Sigmoid colon (tissue), 7 donors: ENCODE data around the gene BCAT1. TPM values are rescaled to one million over a fixed set of nuclear protein-coding genes. Genes with fewer than 3 reads are reported as not detected.
A peak's percentile ranks its signal among the peaks of the same experiment; 100 is the strongest.

Experiments used
- DNase-seq: peaks from one replicate; pipeline ENCODE4 v3.0.0-alpha.2; 2019
- H3K27ac ChIP-seq, 4 donors: fragments of 200-600 bp; sonication (generic); one replicate each; pipeline ENCODE4 v1.5.1; 2016 to 2019; ENCODE audit warnings: mild to moderate bottlenecking in 1 of 4
- H3K27me3 ChIP-seq, 3 donors: fragments of 200-600 bp; sonication (generic); one replicate each; pipeline ENCODE4 v1.5.1; 2019; ENCODE audit warnings: mild to moderate bottlenecking in 1 of 3
- H3K36me3 ChIP-seq, 4 donors: fragments of 200-600 bp; sonication (generic); one replicate each; pipeline ENCODE4 v1.5.1; 2016 to 2019
- H3K4me1 ChIP-seq, 4 donors: fragments of 200-600 bp; sonication (generic); one replicate each; pipeline ENCODE4 v1.5.1; 2017 to 2019
- H3K4me3 ChIP-seq, 4 donors: fragments of 200-600 bp; sonication (generic); one replicate each; pipeline ENCODE4 v1.5.1; 2017 to 2019; ENCODE audit warnings: mild to moderate bottlenecking in 2 of 4, moderate library complexity in 1 of 4
- H3K9me3 ChIP-seq, 4 donors: fragments of 200-600 bp in 3 of 4; sonication (generic) in 3 of 4; one replicate each; pipeline versions ENCODE4 v1.5.1 to v1.6.1; 2013 to 2019
- EP300 ChIP-seq, 4 donors: sonication (generic); formaldehyde crosslinking; IDR thresholded peaks; one replicate each; pipeline ENCODE4 v1.6.1; 2017; ENCODE audit warnings: antibody characterized with exemption in 4 of 4
- POLR2A ChIP-seq, 2 donors: fragments of 450-650 bp; IDR thresholded peaks; one replicate each; pipeline ENCODE4 v1.6.1; 2016; ENCODE audit warnings: antibody characterized with exemption in 2 of 2, mild to moderate bottlenecking in 2 of 2, moderate library complexity in 2 of 2
- POLR2AphosphoS5 ChIP-seq, 4 donors: sonication (generic); formaldehyde crosslinking; IDR thresholded peaks; one replicate each; pipeline ENCODE4 v1.6.1; 2017; ENCODE audit warnings: antibody characterized with exemption in 4 of 4
- WGBS, 2 donors: extraction: QIAGEN DNeasy Blood & Tissue Kit; methylation state at CpG; one replicate each; pipeline ENCODE4 v1.1.7; 2013; 5-methylcytosine and 5-hydroxymethylcytosine counted together
- intact Hi-C: fragments of 100-400 bp; cut with DNase I; formaldehyde crosslinking; loops from one replicate; pipeline ENCODE4 v1.15.1; 2023
- polyA plus RNA-seq, 3 donors: library from polyadenylated mRNA; stranded (reverse); fragments of 200-250 nt; gene quantifications; one replicate each; pipeline ENCODE4 v1.2.3, GENCODE V29; 2013
- total RNA-seq, 4 donors: library from RNA; depleted of rRNA; stranded (reverse); fragments of >200 nt; gene quantifications; one replicate each; pipeline ENCODE4 v1.1.0, GENCODE V29; 2016
- TF ChIP-seq, protein P1 (sequence below), 4 experiments: fragments of 450-650 bp in 3 of 4; fragments of 200-600 bp in 1 of 4; IDR thresholded peaks; one replicate each; pipeline ENCODE4 v1.5.1; 2016 to 2019; ENCODE audit warnings: antibody characterized with exemption in 4 of 4, mild to moderate bottlenecking in 3 of 4, moderate library complexity in 2 of 4
- donor health status: healthy with polysubstance abuse.
- donor health status: Bipolar disorder and iron deficiency.
- donor health status: healthy.

The BCAT1 gene
- total and polyA plus RNA-seq, 7 donors, result 2.1 to 20.3 (median 12.0) TPM

DNA sequence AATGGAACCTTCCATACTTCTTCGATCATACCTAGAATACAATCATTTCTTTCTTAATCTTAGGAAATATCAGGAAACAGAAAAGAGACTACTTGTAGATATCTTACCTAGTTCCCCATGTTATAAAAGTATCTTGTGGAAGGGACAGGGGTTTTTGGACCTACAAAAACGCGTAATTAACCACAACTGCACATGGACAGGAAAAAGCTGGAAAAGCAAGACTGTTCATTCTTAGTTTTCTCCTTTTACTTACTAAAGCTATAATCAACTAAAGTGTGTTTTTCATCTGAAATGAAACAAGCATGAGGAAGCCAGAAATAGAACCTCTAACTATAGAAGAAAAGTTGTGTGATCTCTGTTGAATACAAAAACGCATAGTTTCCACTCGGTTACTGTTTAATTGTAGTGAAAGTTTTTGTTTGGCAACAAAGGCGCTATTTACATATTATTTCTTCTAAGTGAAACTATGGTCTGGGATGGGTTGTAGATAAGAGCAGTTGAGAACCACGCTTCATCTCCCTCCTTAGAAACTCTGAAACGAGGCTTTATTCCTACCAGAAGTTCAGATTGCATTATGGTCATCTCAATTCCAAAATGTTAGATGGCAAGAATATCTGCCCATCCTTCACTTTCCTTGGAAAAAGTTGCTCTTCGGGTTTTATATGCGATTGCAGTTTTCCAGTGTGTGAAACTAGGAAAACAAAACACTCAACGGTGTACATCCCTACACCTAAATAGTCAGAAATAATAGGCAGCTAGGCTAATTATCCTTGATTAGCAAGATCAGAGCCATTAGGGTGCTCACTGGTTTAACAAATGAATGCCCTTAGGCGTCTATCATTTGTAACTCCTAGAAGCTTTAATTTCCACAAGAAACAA lies 1.1 kb downstream of the BCAT1 start:
- Histone ChIP-seq H3K4me1 (peaks cover 0 to 13% (median 5%) of the 10 kb centered on the region in 4 donors), H3K4me3 (peak overlapping the region; percentile 33 to 55 (median 48)), H3K36me3 (no peaks in the 10 kb centered on the region), H3K27me3 (peaks cover 0 to 16% (median 0%) of the 10 kb centered on the region in 3 donors), H3K9me3 (no peaks in the 10 kb centered on the region), H3K27ac (peak overlapping the region in 2 of 4 donors; percentile 17 to 44)
- 22 to 34% methylated on average over 12 of the region's 12 CpGs for WGBS, 2 donors
- DNase-seq, result no peak
- intact Hi-C loops, result no loop called here
- TF ChIP-seq EP300 (IDR thresholded peaks at IDR 0.05) (no peak), POLR2AphosphoS5 (IDR thresholded peaks at IDR 0.05) (no peak), POLR2A (IDR thresholded peaks at IDR 0.05) (no peak)
- TF ChIP-seq, protein P1, sequence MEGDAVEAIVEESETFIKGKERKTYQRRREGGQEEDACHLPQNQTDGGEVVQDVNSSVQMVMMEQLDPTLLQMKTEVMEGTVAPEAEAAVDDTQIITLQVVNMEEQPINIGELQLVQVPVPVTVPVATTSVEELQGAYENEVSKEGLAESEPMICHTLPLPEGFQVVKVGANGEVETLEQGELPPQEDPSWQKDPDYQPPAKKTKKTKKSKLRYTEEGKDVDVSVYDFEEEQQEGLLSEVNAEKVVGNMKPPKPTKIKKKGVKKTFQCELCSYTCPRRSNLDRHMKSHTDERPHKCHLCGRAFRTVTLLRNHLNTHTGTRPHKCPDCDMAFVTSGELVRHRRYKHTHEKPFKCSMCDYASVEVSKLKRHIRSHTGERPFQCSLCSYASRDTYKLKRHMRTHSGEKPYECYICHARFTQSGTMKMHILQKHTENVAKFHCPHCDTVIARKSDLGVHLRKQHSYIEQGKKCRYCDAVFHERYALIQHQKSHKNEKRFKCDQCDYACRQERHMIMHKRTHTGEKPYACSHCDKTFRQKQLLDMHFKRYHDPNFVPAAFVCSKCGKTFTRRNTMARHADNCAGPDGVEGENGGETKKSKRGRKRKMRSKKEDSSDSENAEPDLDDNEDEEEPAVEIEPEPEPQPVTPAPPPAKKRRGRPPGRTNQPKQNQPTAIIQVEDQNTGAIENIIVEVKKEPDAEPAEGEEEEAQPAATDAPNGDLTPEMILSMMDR (IDR thresholded peaks at IDR 0.05), result no peak

DNA sequence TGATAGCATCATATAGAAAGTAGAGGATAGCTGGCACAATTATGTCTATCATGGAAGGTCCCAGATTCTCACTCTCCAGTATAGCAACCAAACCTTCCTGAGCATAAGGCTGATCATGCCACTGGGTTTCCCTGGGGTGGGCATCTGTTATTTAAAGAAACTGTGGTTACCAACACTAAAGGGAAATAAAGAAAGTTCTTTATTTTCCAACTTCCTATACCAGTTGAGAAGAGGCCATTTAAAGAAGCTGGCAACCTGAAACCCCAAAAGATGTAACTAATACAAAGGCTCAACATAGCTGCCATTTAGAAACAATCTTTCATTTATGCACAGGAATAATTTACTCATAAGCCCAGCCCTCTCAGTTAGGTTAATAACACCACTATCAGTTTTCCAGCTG lies 3.1 kb downstream of the BCAT1 start:
- no peak for DNase-seq
- peak overlapping the region in 1 of 4 donors; percentile 15 for H3K27ac ChIP-seq
- peaks cover 0 to 16% (median 0%) of the 10 kb centered on the region in 3 donors for H3K27me3 ChIP-seq
- H3K4me1 ChIP-seq, result peaks cover 0 to 13% (median 5%) of the 10 kb centered on the region in 4 donors
- H3K36me3 ChIP-seq, result no peaks in the 10 kb centered on the region
- H3K9me3 ChIP-seq, result no peaks in the 10 kb centered on the region
- no peak overlapping the region for H3K4me3 ChIP-seq
- no peak for TF ChIP-seq EP300 (IDR thresholded peaks at IDR 0.05)
- TF ChIP-seq, protein P1 (IDR thresholded peaks at IDR 0.05), result no peak
- intact Hi-C loops, result no loop called here

DNA sequence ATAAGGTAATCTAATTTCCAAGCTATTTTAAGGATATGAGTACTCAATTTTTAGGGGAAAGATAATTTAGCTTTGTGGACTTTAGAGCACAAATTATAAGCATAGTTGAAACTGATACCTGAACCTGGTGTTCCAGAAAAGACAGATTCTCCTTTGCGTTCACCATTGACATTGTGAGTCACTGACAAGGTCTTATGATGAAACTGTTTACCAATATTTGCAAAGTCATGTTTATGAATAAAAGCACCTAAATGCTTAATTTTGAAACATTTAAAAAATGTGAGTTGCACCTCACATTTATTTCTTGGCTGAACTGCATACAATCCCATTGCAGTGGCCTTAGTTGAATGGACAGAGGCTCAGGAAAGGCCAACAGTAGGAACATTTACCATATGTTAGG lies 3.9 kb downstream of the BCAT1 start:
- Histone ChIP-seq H3K9me3 (no peaks in the 10 kb centered on the region), H3K27me3 (peaks cover 0 to 16% (median 0%) of the 10 kb centered on the region in 3 donors), H3K36me3 (no peaks in the 10 kb centered on the region), H3K27ac (no peak overlapping the region), H3K4me3 (no peak overlapping the region), H3K4me1 (peaks cover 0 to 13% (median 5%) of the 10 kb centered on the region in 4 donors)
- TF ChIP-seq POLR2AphosphoS5 (IDR thresholded peaks at IDR 0.05), result no peak
- TF ChIP-seq, protein P1 (IDR thresholded peaks at IDR 0.05), result no peak
- TF ChIP-seq EP300 (IDR thresholded peaks at IDR 0.05), result no peak
- no peak for TF ChIP-seq POLR2A (IDR thresholded peaks at IDR 0.05)
- WGBS, 2 donors, result 86 to 94% methylated on average over 1 of the region's 1 CpG
- intact Hi-C loops, result no loop called here
- no peak for DNase-seq

DNA sequence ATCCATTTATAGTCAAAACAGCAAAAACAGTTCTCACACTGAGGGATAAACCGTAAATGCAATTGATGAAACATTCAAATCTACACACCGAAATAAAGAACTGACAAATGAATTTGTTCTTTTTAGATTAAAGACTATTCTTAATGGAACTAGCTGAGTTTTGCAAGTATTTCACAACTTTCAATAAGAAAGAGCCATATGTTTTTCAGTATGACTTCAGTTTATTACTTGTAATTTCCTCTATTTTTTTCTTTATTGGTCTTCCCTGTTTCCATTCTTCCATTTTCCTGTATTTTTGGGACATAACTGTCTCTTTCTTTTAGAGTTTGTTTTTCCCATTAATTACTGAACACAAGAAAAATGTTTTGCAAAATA lies 4.3 kb downstream of the BCAT1 start:
- Histone ChIP-seq H3K36me3 (no peaks in the 10 kb centered on the region), H3K27ac (no peak overlapping the region), H3K4me1 (peaks cover 0 to 13% (median 5%) of the 10 kb centered on the region in 4 donors), H3K27me3 (peaks cover 0 to 16% (median 0%) of the 10 kb centered on the region in 3 donors), H3K9me3 (no peaks in the 10 kb centered on the region), H3K4me3 (no peak overlapping the region)
- DNase-seq, result no peak
- intact Hi-C loops, result no loop called here
- WGBS, 2 donors, result 93 to 96% methylated on average over 2 of the region's 2 CpGs
- TF ChIP-seq EP300 (IDR thresholded peaks at IDR 0.05) (no peak), POLR2AphosphoS5 (IDR thresholded peaks at IDR 0.05) (no peak), POLR2A (IDR thresholded peaks at IDR 0.05) (no peak)
- TF ChIP-seq, protein P1 (IDR thresholded peaks at IDR 0.05), result no peak
